GM12891 (cell line): ENCODE data around the gene MED12L.

Experiments used
- POLR2A ChIP-seq: IDR thresholded peaks from 2 replicates; pipeline ENCODE4 v1.6.1; 2011; ENCODE audit warnings: low read depth, low read length, control low read depth
- POLR2AphosphoS5 ChIP-seq: IDR thresholded peaks from 2 replicates; pipeline ENCODE4 v1.6.1; 2011; ENCODE audit warnings: low read depth, low read length, control low read depth
- TAF1 ChIP-seq: IDR thresholded peaks from 2 replicates; pipeline ENCODE4 v1.6.1; 2011; ENCODE audit warnings: low read depth, low read length, control low read depth

DNA sequence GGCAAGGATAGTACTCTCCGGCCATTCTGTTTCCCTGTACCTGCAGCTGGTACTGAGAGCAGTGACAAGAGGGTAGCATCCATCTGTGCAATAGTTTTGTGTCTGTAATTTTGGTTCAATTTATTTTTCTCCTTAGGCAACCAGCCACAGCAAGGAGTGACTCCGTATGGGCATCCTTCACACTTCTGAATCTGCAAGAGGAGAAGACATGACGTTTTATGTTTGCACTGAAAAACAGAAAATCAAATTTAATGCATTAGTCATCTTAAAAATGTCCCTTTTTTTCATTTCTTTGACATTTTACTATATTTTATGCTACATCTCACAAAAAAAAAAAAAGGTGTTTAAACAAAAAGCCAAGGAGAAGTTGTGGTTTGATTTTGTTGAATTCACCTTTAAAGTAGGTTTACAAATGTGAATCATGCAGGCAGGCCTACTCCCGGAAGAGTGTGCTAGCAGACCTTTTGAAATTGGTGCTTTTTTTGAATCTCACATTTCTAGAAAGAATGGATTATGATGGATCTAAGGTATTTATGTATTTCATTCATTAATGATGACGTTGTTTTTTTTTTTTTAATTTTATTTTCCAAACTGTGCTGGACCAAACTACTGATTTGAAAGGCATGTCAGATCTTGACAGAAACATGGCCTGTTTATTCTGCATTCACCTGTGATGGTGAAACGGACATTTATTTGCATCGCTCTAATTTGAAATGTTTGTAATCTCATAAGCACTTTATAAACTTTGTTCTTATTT lies 347.3 kb downstream of the MED12L start:
- no peak for TF ChIP-seq POLR2A
- no peak for TF ChIP-seq TAF1
- no peak for TF ChIP-seq POLR2AphosphoS5
